WERI-Rb-1 (cell line): ENCODE results near the gene WFIKKN2.

Source experiments
- DNase-seq: peaks from one replicate; pipeline ENCODE4 v3.0.0-alpha.2; 2020
- H3K27ac ChIP-seq: fragments of 250-450 bp; sonication (Bioruptor Pico); 2 replicates; pipeline ENCODE4 v1.5.1; 2020; ENCODE audit warnings: mild to moderate bottlenecking, moderate library complexity
- H3K27me3 ChIP-seq: fragments of 250-450 bp; sonication (Bioruptor Pico); 2 replicates; pipeline ENCODE4 v1.5.1; 2021; ENCODE audit warnings: mild to moderate bottlenecking, low read depth, moderate library complexity; ENCODE audit not compliant: insufficient read depth, severe bottlenecking
- H3K36me3 ChIP-seq: fragments of 250-450 bp; sonication (Bioruptor Pico); 2 replicates; pipeline ENCODE4 v1.5.1; 2020; ENCODE audit warnings: mild to moderate bottlenecking, moderate library complexity
- H3K4me3 ChIP-seq: 2 replicates; pipeline ENCODE4 v1.5.1; 2011; ENCODE audit warnings: low read depth, mild to moderate bottlenecking, control low read depth, low read length
- H3K9me3 ChIP-seq: fragments of 250-450 bp; sonication (Bioruptor Pico); 2 replicates; pipeline ENCODE4 v1.5.1; 2021; ENCODE audit warnings: mild to moderate bottlenecking, moderate library complexity; ENCODE audit not compliant: severe bottlenecking
- CTCF ChIP-seq: IDR thresholded peaks from 2 replicates; pipeline ENCODE4 v1.5.1; 2011; ENCODE audit warnings: low read depth, mild to moderate bottlenecking, control low read depth, inconsistent platforms, low read length

Gene WFIKKN2

GRCh38 chr17:50879086-50879485 is 43.7 kb downstream of the WFIKKN2 start:
- Histone ChIP-seq H3K4me3 (no peak overlapping the region), H3K9me3 (peaks cover 7% of the 10 kb centered on the region), H3K27ac (no peak overlapping the region), H3K36me3 (no peaks in the 10 kb centered on the region), H3K27me3 (no peaks in the 10 kb centered on the region)
- DNase-seq, result no peak
- no peak for TF ChIP-seq CTCF

DNA sequence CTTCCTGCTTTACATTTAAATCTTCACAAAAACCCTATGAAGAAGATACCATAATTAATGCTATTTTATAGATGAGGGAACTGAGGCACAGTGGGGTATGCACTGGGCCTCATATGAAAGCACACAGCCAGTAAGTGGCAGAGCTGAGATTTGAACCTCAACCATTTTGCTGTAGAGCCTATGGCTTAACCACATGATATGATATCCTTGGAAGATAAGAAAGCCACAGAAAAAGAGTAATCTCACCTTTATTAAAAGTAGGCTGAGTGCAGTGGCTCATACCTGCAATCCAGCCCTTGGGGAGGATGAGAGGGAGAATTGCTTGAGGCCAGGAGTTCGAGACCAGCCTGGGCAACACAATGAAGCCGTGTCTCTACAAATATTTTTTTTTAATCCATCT is 45.8 kb downstream of the WFIKKN2 start:
- DNase-seq, result no peak
- H3K27ac ChIP-seq, result no peak overlapping the region
- H3K36me3 ChIP-seq, result no peaks in the 10 kb centered on the region
- H3K9me3 ChIP-seq, result peaks cover 7% of the 10 kb centered on the region
- no peak for TF ChIP-seq CTCF
- H3K4me3 ChIP-seq, result no peak overlapping the region
- H3K27me3 ChIP-seq, result no peaks in the 10 kb centered on the region

DNA sequence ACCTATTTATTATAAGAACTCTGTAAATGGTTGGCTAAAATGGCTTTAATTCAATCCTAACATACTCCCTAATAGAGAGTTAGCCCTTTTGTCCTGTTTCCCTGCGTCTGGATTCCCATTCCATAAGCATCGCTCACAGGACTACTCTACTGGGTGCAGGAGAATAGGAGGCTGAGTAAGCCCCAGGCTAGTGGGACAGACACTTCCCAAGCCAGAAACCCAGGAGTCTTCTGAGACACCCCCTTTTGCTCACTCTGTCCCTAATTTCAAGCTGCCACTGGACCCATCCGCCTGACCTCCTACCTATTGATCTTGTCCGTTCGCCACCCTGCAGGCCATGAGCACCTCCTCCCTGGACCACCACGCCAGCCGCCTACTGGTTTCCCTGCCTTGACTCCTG is 47.5 kb downstream of the WFIKKN2 start:
- DNase-seq, result no peak
- no peaks in the 10 kb centered on the region for H3K36me3 ChIP-seq
- H3K4me3 ChIP-seq, result no peak overlapping the region
- no peak for TF ChIP-seq CTCF
- no peak overlapping the region for H3K27ac ChIP-seq
- peaks cover 7% of the 10 kb centered on the region for H3K9me3 ChIP-seq
- H3K27me3 ChIP-seq, result no peaks in the 10 kb centered on the region

GRCh38 chr17:50883850-50884438 is 48.6 kb downstream of the WFIKKN2 start:
- Histone ChIP-seq H3K9me3 (peaks cover 7% of the 10 kb centered on the region), H3K36me3 (no peaks in the 10 kb centered on the region), H3K27me3 (no peaks in the 10 kb centered on the region), H3K4me3 (no peak overlapping the region), H3K27ac (no peak overlapping the region)
- no peak for TF ChIP-seq CTCF
- DNase-seq, result no peak

GRCh38 chr17:50884439-50885311 is 49.3 kb downstream of the WFIKKN2 start:
- H3K9me3 ChIP-seq, result peaks cover 5% of the 10 kb centered on the region
- H3K36me3 ChIP-seq, result no peaks in the 10 kb centered on the region
- no peaks in the 10 kb centered on the region for H3K27me3 ChIP-seq
- no peak for TF ChIP-seq CTCF
- no peak overlapping the region for H3K27ac ChIP-seq
- DNase-seq, result no peak
- no peak overlapping the region for H3K4me3 ChIP-seq
